Astrocyte (in vitro differentiated cells and primary cell): Measurements from ENCODE around the gene POU1F1. TPM values are rescaled to one million over a fixed set of nuclear protein-coding genes. Genes with fewer than 3 reads are reported as not detected.

Experiments used
- DNase-seq: peaks from one replicate; pipeline ENCODE4 v3.0.0-alpha.2; 2010; ENCODE audit warnings: low read depth
- FAIRE-seq: peaks from 2 replicates; lab custom pipeline; 2011; peaks lifted over from hg19 to GRCh38; lab: Jason Lieb, UNC
- H2AFZ ChIP-seq: 2 replicates; pipeline ENCODE4 v1.6.0; 2012; ENCODE audit warnings: low read depth, low read length, inconsistent platforms
- H3K27ac ChIP-seq: 2 replicates; pipeline ENCODE4 v1.5.1; 2011; ENCODE audit warnings: low read depth, low read length, inconsistent platforms
- H3K27me3 ChIP-seq: 2 replicates; pipeline ENCODE4 v1.6.0; 2011; ENCODE audit warnings: low read length, inconsistent platforms; ENCODE audit not compliant: insufficient read depth
- H3K36me3 ChIP-seq: 2 replicates; pipeline ENCODE4 v1.5.1; 2011; ENCODE audit warnings: low read length, inconsistent platforms; ENCODE audit not compliant: insufficient read depth
- H3K4me1 ChIP-seq: 2 replicates; pipeline ENCODE4 v1.5.1; 2011; ENCODE audit warnings: low read length, inconsistent platforms; ENCODE audit not compliant: insufficient read depth
- H3K4me2 ChIP-seq: 2 replicates; pipeline ENCODE4 v1.6.0; 2012; ENCODE audit warnings: low read length, inconsistent platforms
- H3K4me3 ChIP-seq: 2 replicates; pipeline ENCODE4 v1.5.1; 2011; ENCODE audit warnings: low read depth, mild to moderate bottlenecking, low read length, inconsistent platforms; ENCODE audit not compliant: insufficient read depth
- H3K79me2 ChIP-seq: 2 replicates; pipeline ENCODE4 v1.6.0; 2012; ENCODE audit warnings: mild to moderate bottlenecking, low read length, inconsistent platforms; ENCODE audit not compliant: insufficient read depth
- H3K9ac ChIP-seq: 2 replicates; pipeline ENCODE4 v1.6.0; 2012; ENCODE audit warnings: mild to moderate bottlenecking, low read length, inconsistent platforms
- H3K9me3 ChIP-seq: 2 replicates; pipeline ENCODE4 v1.5.1; 2012; ENCODE audit warnings: low read depth, mild to moderate bottlenecking, low read length, inconsistent platforms; ENCODE audit not compliant: insufficient read depth
- H4K20me1 ChIP-seq: 2 replicates; pipeline ENCODE4 v1.6.0; 2012; ENCODE audit warnings: low read length, inconsistent platforms; ENCODE audit not compliant: insufficient read depth
- H3K27ac Mint-ChIP-seq: one replicate; pipeline ENCODE4 v1.8.0; 2021; ENCODE audit warnings: mild to moderate bottlenecking, mixed read lengths; ENCODE audit not compliant: unreplicated experiment
- H3K27me3 Mint-ChIP-seq: one replicate; pipeline ENCODE4 v1.8.0; 2021; ENCODE audit warnings: low read depth, mixed read lengths; ENCODE audit not compliant: unreplicated experiment
- H3K36me3 Mint-ChIP-seq: one replicate; pipeline ENCODE4 v1.8.0; 2021; ENCODE audit warnings: low read depth, mixed read lengths; ENCODE audit not compliant: unreplicated experiment
- H3K4me1 Mint-ChIP-seq: one replicate; pipeline ENCODE4 v1.8.0; 2021; ENCODE audit warnings: low read depth, mixed read lengths; ENCODE audit not compliant: unreplicated experiment
- H3K4me3 Mint-ChIP-seq: one replicate; pipeline ENCODE4 v1.8.0; 2021; ENCODE audit warnings: mild to moderate bottlenecking, moderate library complexity, mixed read lengths; ENCODE audit not compliant: unreplicated experiment
- H3K9me3 Mint-ChIP-seq: one replicate; pipeline ENCODE4 v1.8.0; 2021; ENCODE audit warnings: mild to moderate bottlenecking, mixed read lengths; ENCODE audit not compliant: unreplicated experiment
- CTCF ChIP-seq: IDR thresholded peaks from 2 replicates; pipeline ENCODE4 v1.5.1; 2011; ENCODE audit warnings: low read depth, mild to moderate bottlenecking, inconsistent platforms, low read length, moderate library complexity; ENCODE audit not compliant: insufficient read depth
- EZH2 ChIP-seq: IDR thresholded peaks from 2 replicates; pipeline ENCODE4 v1.6.1; 2012; ENCODE audit warnings: mild to moderate bottlenecking, low read length, inconsistent platforms; ENCODE audit not compliant: insufficient read depth
- total RNA-seq: library from RNA; stranded (reverse); gene quantifications from 2 replicates; pipeline ENCODE4 v1.2.1, GENCODE V29; 2021

POU1F1 gene
- total RNA-seq, 1 donor from 2014 or later, result not detected

DNA sequence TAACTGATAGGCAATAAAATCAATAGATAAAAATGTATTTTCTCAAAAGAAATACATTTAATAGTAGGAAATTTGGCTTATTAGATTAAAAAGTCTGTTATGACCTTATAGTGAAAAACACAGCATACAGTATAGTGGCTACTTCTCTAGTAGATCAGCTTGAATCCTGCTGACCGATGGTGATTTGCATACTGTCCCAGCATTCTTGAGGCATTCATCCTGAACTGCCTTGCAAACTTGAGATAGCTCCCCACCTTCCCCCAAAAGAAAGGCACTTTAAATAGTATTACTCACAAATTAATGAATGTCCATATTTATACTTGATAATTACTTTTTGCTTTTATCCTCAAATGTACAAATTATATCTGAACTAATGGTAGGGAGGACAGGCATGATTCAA is 42.6 kb downstream of the POU1F1 start:
- no peak for FAIRE-seq
- H3K4me3 Mint-ChIP-seq, result no peak overlapping the region

DNA sequence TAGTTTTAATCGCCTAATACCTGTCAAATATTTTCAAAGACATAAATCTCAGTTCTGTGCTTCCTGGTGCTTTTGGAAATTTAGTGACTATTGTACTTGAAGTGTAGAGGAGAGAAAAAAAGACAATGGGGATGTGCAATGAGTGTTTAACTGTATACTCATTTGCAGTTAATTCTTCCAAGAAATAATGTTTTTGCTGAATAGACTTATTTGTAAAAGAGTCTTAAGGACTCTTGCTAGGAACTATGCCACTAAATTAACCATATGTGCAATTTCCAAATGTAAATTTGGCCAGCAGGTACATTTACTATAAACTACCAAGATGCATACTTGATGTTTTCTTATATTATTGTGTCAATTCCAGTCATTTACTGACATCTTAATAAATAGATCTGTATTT is 47.3 kb downstream of the POU1F1 start:
- Histone ChIP-seq H3K9me3 (no peaks in the 10 kb centered on the region), H2AFZ (no peak overlapping the region), H3K27ac (no peak overlapping the region), H3K27me3 (no peaks in the 10 kb centered on the region), H3K4me3 (no peak overlapping the region), H3K9ac (no peak overlapping the region), H3K36me3 (no peaks in the 10 kb centered on the region), H3K4me2 (peak overlapping the region; percentile 97), H3K79me2 (peaks cover 64% of the 10 kb centered on the region), H4K20me1 (peaks cover 32% of the 10 kb centered on the region), H3K4me1 (no peaks in the 10 kb centered on the region)
- Mint-ChIP-seq H3K4me1 (peaks cover 28% of the 10 kb centered on the region), H3K27ac (no peak overlapping the region), H3K36me3 (peaks cover 5% of the 10 kb centered on the region), H3K4me3 (peak overlapping the region; percentile 96), H3K9me3 (no peaks in the 10 kb centered on the region), H3K27me3 (no peaks in the 10 kb centered on the region)
- DNase-seq (no peak), FAIRE-seq (no peak)
- TF ChIP-seq EZH2 (no peak), CTCF (no peak)

More for the DNA sequence above, 42.6 kb downstream of the POU1F1 start:
- H3K9me3 Mint-ChIP-seq, result no peaks in the 10 kb centered on the region
- peaks cover 83% of the 10 kb centered on the region for H3K79me2 ChIP-seq
- TF ChIP-seq CTCF (no peak), EZH2 (no peak)
- no peaks in the 10 kb centered on the region for H3K27me3 Mint-ChIP-seq
- peaks cover 28% of the 10 kb centered on the region for H3K4me1 Mint-ChIP-seq
- no peak overlapping the region for H2AFZ ChIP-seq
- no peak overlapping the region for H3K27ac Mint-ChIP-seq
- peaks cover 49% of the 10 kb centered on the region for H4K20me1 ChIP-seq
- peaks cover 10% of the 10 kb centered on the region for H3K36me3 Mint-ChIP-seq
- H3K36me3 ChIP-seq, result no peaks in the 10 kb centered on the region
- no peak overlapping the region for H3K4me2 ChIP-seq
- H3K9ac ChIP-seq, result no peak overlapping the region
- DNase-seq, result no peak
- no peak overlapping the region for H3K27ac ChIP-seq
- no peaks in the 10 kb centered on the region for H3K9me3 ChIP-seq
- no peaks in the 10 kb centered on the region for H3K4me1 ChIP-seq
- no peak overlapping the region for H3K4me3 ChIP-seq
- H3K27me3 ChIP-seq, result no peaks in the 10 kb centered on the region

DNA sequence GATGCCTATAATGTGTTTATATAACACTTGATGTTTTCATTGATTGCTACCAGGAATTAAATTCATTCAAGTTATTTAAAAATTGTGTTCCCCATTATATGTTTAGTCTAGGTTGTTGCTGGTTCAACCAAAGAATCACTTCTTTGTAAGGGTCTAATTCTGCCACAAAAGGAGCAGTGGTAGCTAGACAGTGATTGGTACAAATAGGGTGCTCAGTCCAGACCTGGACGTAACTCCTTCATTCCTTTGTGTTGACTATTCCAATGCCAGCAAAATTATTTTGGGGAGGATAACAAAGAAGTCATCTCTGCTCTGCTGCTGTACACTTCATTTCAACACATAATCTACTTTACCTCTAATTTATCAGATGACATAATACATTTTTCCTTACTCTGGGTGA is 48.1 kb downstream of the POU1F1 start:
- H2AFZ ChIP-seq, result no peak overlapping the region
- H3K36me3 ChIP-seq, result no peaks in the 10 kb centered on the region
- Mint-ChIP-seq H3K9me3 (no peaks in the 10 kb centered on the region), H3K27ac (peak overlapping the region; percentile 34), H3K27me3 (no peaks in the 10 kb centered on the region), H3K36me3 (peaks cover 5% of the 10 kb centered on the region), H3K4me3 (peak overlapping the region; percentile 96), H3K4me1 (peaks cover 26% of the 10 kb centered on the region)
- peaks cover 56% of the 10 kb centered on the region for H3K79me2 ChIP-seq
- no peaks in the 10 kb centered on the region for H3K27me3 ChIP-seq
- H3K4me1 ChIP-seq, result no peaks in the 10 kb centered on the region
- H4K20me1 ChIP-seq, result peaks cover 25% of the 10 kb centered on the region
- H3K27ac ChIP-seq, result no peak overlapping the region
- H3K4me3 ChIP-seq, result peak overlapping the region; percentile 95
- H3K9ac ChIP-seq, result peak overlapping the region; percentile 95
- TF ChIP-seq CTCF (no peak), EZH2 (no peak)
- FAIRE-seq (peak; percentile 59), DNase-seq (peak; percentile 59)
- H3K9me3 ChIP-seq, result no peaks in the 10 kb centered on the region
- peak overlapping the region; percentile 97 for H3K4me2 ChIP-seq
